Measurements from ENCODE around the gene SRM. TPM values are rescaled to one million over a fixed set of nuclear protein-coding genes. Genes with fewer than 3 reads are reported as not detected.
"Not testable (repeated sequence)": the region's sequence is repeated elsewhere in the genome, so short reads cannot be mapped to it uniquely, and the experiment has no call there.

The SRM gene
- total RNA-seq, 4 donors from 2014 or later: 15.5 to 86.3 (median 42.8) TPM

- intact Hi-C loops (cut with DNase I; ENCODE audit: low total_unique reads): no loop called here
- no peaks in the 10 kb centered on the region for H3K36me3 ChIP-seq
These were observed 35.0 kb downstream of the SRM start for GRCh38 chr1:11024874-11025203.

GRCh38 chr1:11024154-11024873, 35.5 kb downstream of the SRM start:
- no peak for TF ChIP-seq CTCF (IDR thresholded peaks at IDR 0.05)
- no peak for TF ChIP-seq POLR2A (IDR thresholded peaks at IDR 0.05)
- Histone ChIP-seq H3K27ac (no peak overlapping the region), H3K36me3 (no peaks in the 10 kb centered on the region), H3K27me3 (no peaks in the 10 kb centered on the region), H3K4me1 (no peaks in the 10 kb centered on the region), H3K4me3 (no peak overlapping the region), H3K9me3 (no peaks in the 10 kb centered on the region)
- DNase-seq: no peak
- intact Hi-C loops (cut with DNase I; ENCODE audit: low total_unique reads): no loop called here

More at GRCh38 chr1:11024874-11025203, 35.0 kb downstream of the SRM start:
- H3K9me3 ChIP-seq: no peaks in the 10 kb centered on the region
- H3K4me1 ChIP-seq: no peaks in the 10 kb centered on the region
- H3K27ac ChIP-seq: no peak overlapping the region
- H3K4me3 ChIP-seq: no peak overlapping the region
- TF ChIP-seq CTCF (IDR thresholded peaks at IDR 0.05) (no peak), POLR2A (IDR thresholded peaks at IDR 0.05) (no peak)
- DNase-seq: no peak
- no peaks in the 10 kb centered on the region for H3K27me3 ChIP-seq

GRCh38 chr1:11023201-11023600, 36.6 kb downstream of the SRM start:
- no peak for TF ChIP-seq CTCF (IDR thresholded peaks at IDR 0.05)
- no peak for TF ChIP-seq POLR2A (IDR thresholded peaks at IDR 0.05)
- no peak for DNase-seq
- H3K27ac ChIP-seq: no peak overlapping the region
- no peaks in the 10 kb centered on the region for H3K4me1 ChIP-seq
- intact Hi-C loops (cut with DNase I; ENCODE audit: low total_unique reads): no loop called here
- H3K4me3 ChIP-seq: no peak overlapping the region
- H3K36me3 ChIP-seq: no peaks in the 10 kb centered on the region
- no peaks in the 10 kb centered on the region for H3K27me3 ChIP-seq
- H3K9me3 ChIP-seq: no peaks in the 10 kb centered on the region

GRCh38 chr1:11019971-11020370, 39.8 kb downstream of the SRM start:
- no peak for TF ChIP-seq POLR2A (IDR thresholded peaks at IDR 0.05)
- no peak for TF ChIP-seq CTCF (IDR thresholded peaks at IDR 0.05)
- Histone ChIP-seq H3K4me1 (peaks cover 0 to 4% of the 10 kb centered on the region in 2 donors), H3K27me3 (no peaks in the 10 kb centered on the region), H3K4me3 (no peak overlapping the region), H3K27ac (no peak overlapping the region), H3K36me3 (no peaks in the 10 kb centered on the region), H3K9me3 (no peaks in the 10 kb centered on the region)
- DNase-seq: no peak
- intact Hi-C loops (cut with DNase I; ENCODE audit: low total_unique reads): no loop called here

GRCh38 chr1:11019358-11019757, 40.5 kb downstream of the SRM start:
- H3K4me3 ChIP-seq; H3K4me1 ChIP-seq; H3K27ac ChIP-seq; H3K36me3 ChIP-seq; H3K27me3 ChIP-seq; H3K9me3 ChIP-seq; intact Hi-C loops (cut with DNase I; ENCODE audit: low total_unique reads); DNase-seq: not testable (repeated sequence)

- peaks cover 13 to 17% of the 10 kb centered on the region in 2 donors for H3K4me1 ChIP-seq
- H3K9me3 ChIP-seq: no peaks in the 10 kb centered on the region
- intact Hi-C loops (cut with DNase I; ENCODE audit: low total_unique reads): no loop called here
- H3K36me3 ChIP-seq: no peaks in the 10 kb centered on the region
- no peak for DNase-seq
- no peak for TF ChIP-seq POLR2A (IDR thresholded peaks at IDR 0.05)
- no peak for TF ChIP-seq CTCF (IDR thresholded peaks at IDR 0.05)
- peak overlapping the region; percentile 83 to 92 for H3K4me3 ChIP-seq
- H3K27me3 ChIP-seq: no peaks in the 10 kb centered on the region
- peak overlapping the region; percentile 88 to 96 for H3K27ac ChIP-seq
These were observed 46.7 kb downstream of the SRM start for GRCh38 chr1:11013160-11013531.
